Fibroblast of lung (primary cell): Measurements from ENCODE around the gene SMAGP. TPM values are rescaled to one million over a fixed set of nuclear protein-coding genes. Genes with fewer than 3 reads are reported as not detected.

ENCODE experiments used
- DNase-seq, 2 donors: peaks; one replicate each; pipeline versions ENCODE4 v3.0.0 to v3.0.0-alpha.2; 2010; ENCODE audit warnings: low read depth in 2 of 2
- H2AFZ ChIP-seq: 2 replicates; pipeline ENCODE4 v1.5.1; 2012; ENCODE audit warnings: low read length, control low read depth, inconsistent platforms
- H3K27ac ChIP-seq: 2 replicates; pipeline ENCODE4 v1.5.1; 2011; ENCODE audit warnings: low read length, control low read depth; ENCODE audit not compliant: insufficient read depth
- H3K27me3 ChIP-seq: 2 replicates; pipeline ENCODE4 v1.5.1; 2011; ENCODE audit warnings: mild to moderate bottlenecking, low read length; ENCODE audit not compliant: control insufficient read depth, insufficient read depth
- H3K36me3 ChIP-seq: 2 replicates; pipeline ENCODE4 v1.5.1; 2011; ENCODE audit warnings: low read length; ENCODE audit not compliant: control insufficient read depth, insufficient read depth
- H3K4me1 ChIP-seq: 2 replicates; pipeline ENCODE4 v1.5.1; 2011; ENCODE audit warnings: low read length; ENCODE audit not compliant: control insufficient read depth, insufficient read depth; ENCODE audit errors: extremely low read depth
- H3K4me2 ChIP-seq: 2 replicates; pipeline ENCODE4 v1.5.1; 2011; ENCODE audit warnings: low read length, control low read depth; ENCODE audit not compliant: insufficient read depth; ENCODE audit errors: extremely low read depth
- H3K4me3 ChIP-seq, 4 experiments: fragments of 200-600 bp in 1 of 4; sonication (generic) in 1 of 4; replicated peaks in 1 of 4; 2 replicates each; pipeline ENCODE4 v1.5.1; 2011 to 2016; ENCODE audit warnings: low read length in 4 of 4, low read depth in 3 of 4, mild to moderate bottlenecking in 3 of 4, control low read depth in 2 of 4, inconsistent platforms in 1 of 4, mixed read lengths in 1 of 4; ENCODE audit not compliant: insufficient read depth in 1 of 4; ENCODE audit errors: control extremely low read depth in 1 of 4
- H3K79me2 ChIP-seq: 2 replicates; pipeline ENCODE4 v1.5.1; 2012; ENCODE audit warnings: mild to moderate bottlenecking, low read length, inconsistent platforms; ENCODE audit not compliant: control insufficient read depth, insufficient read depth
- H3K9ac ChIP-seq: 2 replicates; pipeline ENCODE4 v1.5.1; 2011; ENCODE audit warnings: mild to moderate bottlenecking, low read length, control low read depth; ENCODE audit not compliant: insufficient read depth
- H3K9me3 ChIP-seq: 2 replicates; pipeline ENCODE4 v1.5.1; 2012; ENCODE audit warnings: low read depth, low read length; ENCODE audit not compliant: control insufficient read depth, insufficient read depth
- H4K20me1 ChIP-seq: 2 replicates; pipeline ENCODE4 v1.5.1; 2011; ENCODE audit warnings: low read length; ENCODE audit not compliant: control insufficient read depth, insufficient read depth; ENCODE audit errors: extremely low read depth
- CTCF ChIP-seq, 2 donors: IDR thresholded peaks in 1 of 2; conservative IDR thresholded peaks in 1 of 2; 1 replicate in 1 of 2; 2 replicates in 1 of 2; pipeline ENCODE4 v1.5.1; 2011 to 2012; ENCODE audit warnings: low read length in 2 of 2, control low read depth in 1 of 2, inconsistent platforms in 1 of 2, low read depth in 1 of 2, mild to moderate bottlenecking in 1 of 2
- EZH2 ChIP-seq: IDR thresholded peaks from 2 replicates; pipeline ENCODE4 v1.5.1; 2012; ENCODE audit warnings: low read length, control low read depth, mild to moderate bottlenecking; ENCODE audit errors: missing control alignments
- polyA plus RNA-seq, 2 donors: library from polyadenylated mRNA; depleted of rRNA in 1 of 2; stranded (reverse) in 1 of 2; unstranded in 1 of 2; fragments of >200 nt; gene quantifications; 2 replicates each; pipeline ENCODE4 v1.2.1, GENCODE V29; 2011 to 2012; ENCODE audit warnings: missing spikeins in 1 of 2
- total RNA-seq: library from RNA; depleted of rRNA; stranded (reverse); fragments of >200 nt; gene quantifications from 2 replicates; pipeline ENCODE4 v1.2.1, GENCODE V29; 2014

SMAGP gene
- total and polyA plus RNA-seq, 2 donors (not counting 1 experiment from before 2014, with no cell fraction given): 11.6 to 20.5 TPM

- peak overlapping the region; percentile 62 for H3K9ac ChIP-seq
- no peak for TF ChIP-seq CTCF (conservative IDR thresholded peaks at IDR 0.05 in 1 of 2, IDR thresholded peaks at IDR 0.05 in 1 of 2; ENCODE audit: low read depth in 1 of 2, low read length in 2 of 2)
Measured at GRCh38 chr12:51216642-51217041, 53.6 kb downstream of the SMAGP start.

GRCh38 chr12:51214895-51215294, 55.3 kb downstream of the SMAGP start:
- DNase-seq: no peak
- no peaks in the 10 kb centered on the region for H3K9me3 ChIP-seq
- no peak overlapping the region for H3K4me3 ChIP-seq
- H3K4me2 ChIP-seq: no peak overlapping the region
- no peak for TF ChIP-seq CTCF (conservative IDR thresholded peaks at IDR 0.05 in 1 of 2, IDR thresholded peaks at IDR 0.05 in 1 of 2; ENCODE audit: low read depth in 1 of 2, low read length in 2 of 2)
- no peak for TF ChIP-seq EZH2
- H3K27me3 ChIP-seq: no peaks in the 10 kb centered on the region
- H3K9ac ChIP-seq: no peak overlapping the region
- H3K36me3 ChIP-seq: no peaks in the 10 kb centered on the region
- no peaks in the 10 kb centered on the region for H4K20me1 ChIP-seq
- H3K27ac ChIP-seq: no peak overlapping the region
- no peak overlapping the region for H2AFZ ChIP-seq
- H3K79me2 ChIP-seq: no peaks in the 10 kb centered on the region
- peaks cover 4% of the 10 kb centered on the region for H3K4me1 ChIP-seq

More at GRCh38 chr12:51216642-51217041, 53.6 kb downstream of the SMAGP start:
- peak overlapping the region; percentile 90 for H3K4me2 ChIP-seq
- H3K27ac ChIP-seq: no peak overlapping the region
- H3K27me3 ChIP-seq: no peaks in the 10 kb centered on the region
- H2AFZ ChIP-seq: peak overlapping the region; percentile 23
- H3K4me3 ChIP-seq: peak overlapping the region; percentile 52 to 69 (median 64)
- no peaks in the 10 kb centered on the region for H3K36me3 ChIP-seq
- no peak for DNase-seq
- H3K79me2 ChIP-seq: no peaks in the 10 kb centered on the region
- peaks cover 4% of the 10 kb centered on the region for H3K4me1 ChIP-seq
- H4K20me1 ChIP-seq: no peaks in the 10 kb centered on the region
- no peaks in the 10 kb centered on the region for H3K9me3 ChIP-seq

- TF ChIP-seq EZH2 (no peak), CTCF (conservative IDR thresholded peaks at IDR 0.05 in 1 of 2, IDR thresholded peaks at IDR 0.05 in 1 of 2; ENCODE audit: low read depth in 1 of 2, low read length in 2 of 2) (no peak)
- H3K4me2 ChIP-seq: no peak overlapping the region
- H4K20me1 ChIP-seq: no peaks in the 10 kb centered on the region
- no peaks in the 10 kb centered on the region for H3K9me3 ChIP-seq
- H3K4me1 ChIP-seq: no peaks in the 10 kb centered on the region
- H3K27me3 ChIP-seq: no peaks in the 10 kb centered on the region
- no peak overlapping the region for H3K27ac ChIP-seq
- no peak overlapping the region for H2AFZ ChIP-seq
- H3K36me3 ChIP-seq: no peaks in the 10 kb centered on the region
- H3K4me3 ChIP-seq: no peak overlapping the region
- H3K79me2 ChIP-seq: no peaks in the 10 kb centered on the region
- H3K9ac ChIP-seq: no peak overlapping the region
- DNase-seq: no peak
Measured at GRCh38 chr12:51210690-51211395, 59.4 kb downstream of the SMAGP start.
